D721Med (cell line): ENCODE data around the gene SLC35A3.

Experiments
- DNase-seq: peaks from one replicate; pipeline ENCODE4 v3.0.0; 2011; ENCODE audit warnings: low spot score; ENCODE audit not compliant: insufficient read length
- FAIRE-seq: peaks from 2 replicates; lab custom pipeline; 2011; peaks lifted over from hg19 to GRCh38; lab: Jason Lieb, UNC
- TF ChIP-seq, protein P1 (sequence below): IDR thresholded peaks from 2 replicates; pipeline ENCODE4 v1.5.1; 2012; ENCODE audit warnings: mild to moderate bottlenecking, control low read depth; ENCODE audit not compliant: insufficient read depth; ENCODE audit errors: missing control alignments

SLC35A3 gene

DNA sequence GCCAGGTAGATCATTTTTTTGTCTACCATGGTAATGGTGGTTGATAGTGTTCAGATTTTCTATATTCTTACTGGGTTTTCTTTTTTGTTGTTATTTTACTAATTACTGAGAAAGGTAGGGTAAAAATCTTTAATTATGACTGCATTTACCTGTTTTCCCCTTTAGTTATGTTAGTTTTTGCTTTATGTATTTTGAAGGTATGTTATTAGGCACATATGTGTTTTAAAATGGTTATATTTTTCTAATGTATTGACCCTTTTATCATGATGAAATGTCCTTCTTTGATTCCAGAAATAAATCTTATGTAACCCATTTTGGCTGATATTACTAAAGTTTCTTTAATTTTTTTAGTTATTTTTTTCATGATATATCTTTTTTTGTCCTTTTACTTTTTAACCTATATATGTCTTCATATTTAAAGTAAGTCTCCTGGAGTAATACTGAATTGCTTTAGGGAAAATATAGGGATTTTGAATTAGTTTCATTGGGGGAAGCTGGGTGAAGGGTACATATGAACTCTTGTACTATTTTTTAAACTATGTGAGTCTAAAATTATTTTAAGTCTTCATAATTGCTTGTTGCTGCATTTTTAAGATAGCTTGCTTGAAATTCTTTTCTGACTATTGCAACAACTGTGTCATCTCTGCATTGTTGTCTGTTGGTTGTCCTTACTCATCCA, 22.4 kb downstream of the SLC35A3 start:
- TF ChIP-seq, protein P1, sequence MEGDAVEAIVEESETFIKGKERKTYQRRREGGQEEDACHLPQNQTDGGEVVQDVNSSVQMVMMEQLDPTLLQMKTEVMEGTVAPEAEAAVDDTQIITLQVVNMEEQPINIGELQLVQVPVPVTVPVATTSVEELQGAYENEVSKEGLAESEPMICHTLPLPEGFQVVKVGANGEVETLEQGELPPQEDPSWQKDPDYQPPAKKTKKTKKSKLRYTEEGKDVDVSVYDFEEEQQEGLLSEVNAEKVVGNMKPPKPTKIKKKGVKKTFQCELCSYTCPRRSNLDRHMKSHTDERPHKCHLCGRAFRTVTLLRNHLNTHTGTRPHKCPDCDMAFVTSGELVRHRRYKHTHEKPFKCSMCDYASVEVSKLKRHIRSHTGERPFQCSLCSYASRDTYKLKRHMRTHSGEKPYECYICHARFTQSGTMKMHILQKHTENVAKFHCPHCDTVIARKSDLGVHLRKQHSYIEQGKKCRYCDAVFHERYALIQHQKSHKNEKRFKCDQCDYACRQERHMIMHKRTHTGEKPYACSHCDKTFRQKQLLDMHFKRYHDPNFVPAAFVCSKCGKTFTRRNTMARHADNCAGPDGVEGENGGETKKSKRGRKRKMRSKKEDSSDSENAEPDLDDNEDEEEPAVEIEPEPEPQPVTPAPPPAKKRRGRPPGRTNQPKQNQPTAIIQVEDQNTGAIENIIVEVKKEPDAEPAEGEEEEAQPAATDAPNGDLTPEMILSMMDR, result no peak
- DNase-seq, result no peak
- FAIRE-seq, result no peak

DNA sequence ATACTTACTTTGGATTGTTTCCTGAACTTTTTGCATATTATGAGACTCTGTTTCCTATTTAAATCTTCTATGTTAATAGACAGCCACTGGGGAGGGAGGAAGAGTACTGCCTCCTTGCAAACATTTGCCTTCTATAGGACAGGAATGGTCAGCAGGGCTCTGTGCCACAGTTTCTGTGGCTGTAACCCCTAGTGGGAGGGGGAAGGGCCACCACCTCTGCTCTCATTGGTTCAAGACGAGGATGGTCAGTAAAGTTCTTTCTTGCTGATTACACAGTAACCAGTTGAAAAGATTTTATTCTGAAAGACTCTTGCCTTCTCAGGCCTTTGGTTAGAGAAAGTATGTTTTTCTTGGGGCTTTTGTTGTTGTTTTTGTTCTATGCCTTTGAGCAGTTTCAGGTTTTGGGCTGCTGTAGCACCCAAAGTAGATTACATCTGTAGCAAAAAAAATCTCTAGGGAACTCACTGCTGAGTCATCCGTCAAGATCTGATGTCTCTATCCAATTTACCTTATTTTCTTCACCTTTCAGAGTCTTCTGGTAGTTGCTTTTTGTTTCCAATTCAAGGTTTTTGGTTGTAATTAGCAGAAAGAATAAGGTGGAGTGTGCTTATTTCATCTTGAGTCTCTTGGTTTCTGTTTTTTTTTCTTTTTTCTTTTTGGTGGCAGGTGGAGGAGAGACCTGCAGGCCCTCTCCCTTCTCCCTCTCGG, 23.1 kb downstream of the SLC35A3 start:
- no peak for FAIRE-seq
- DNase-seq, result no peak

GRCh38 chr1:99993468-99993845, 23.7 kb downstream of the SLC35A3 start:
- no peak for FAIRE-seq
- TF ChIP-seq, protein P1, result no peak
- no peak for DNase-seq

More for the DNA sequence above, 23.1 kb downstream of the SLC35A3 start:
- TF ChIP-seq, protein P1, result no peak

DNA sequence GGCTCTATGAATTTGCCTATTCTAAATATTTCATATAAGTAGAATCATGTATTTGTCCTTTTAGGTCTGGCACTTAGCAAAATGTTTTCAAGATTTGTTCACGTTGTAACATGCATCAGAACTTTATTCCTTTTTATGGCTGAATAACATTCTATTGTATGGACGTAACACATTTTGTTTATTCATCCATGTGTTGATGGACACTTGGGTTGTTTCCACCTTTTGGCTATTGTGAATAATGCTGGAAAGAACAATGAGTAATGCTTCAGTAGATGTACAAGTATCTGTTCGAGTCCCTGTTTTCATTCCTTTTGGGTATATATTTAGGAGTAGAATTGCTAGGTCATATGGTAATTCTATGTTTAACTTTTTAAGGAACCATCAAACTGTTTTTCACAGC, 24.7 kb downstream of the SLC35A3 start:
- no peak for FAIRE-seq

DNA sequence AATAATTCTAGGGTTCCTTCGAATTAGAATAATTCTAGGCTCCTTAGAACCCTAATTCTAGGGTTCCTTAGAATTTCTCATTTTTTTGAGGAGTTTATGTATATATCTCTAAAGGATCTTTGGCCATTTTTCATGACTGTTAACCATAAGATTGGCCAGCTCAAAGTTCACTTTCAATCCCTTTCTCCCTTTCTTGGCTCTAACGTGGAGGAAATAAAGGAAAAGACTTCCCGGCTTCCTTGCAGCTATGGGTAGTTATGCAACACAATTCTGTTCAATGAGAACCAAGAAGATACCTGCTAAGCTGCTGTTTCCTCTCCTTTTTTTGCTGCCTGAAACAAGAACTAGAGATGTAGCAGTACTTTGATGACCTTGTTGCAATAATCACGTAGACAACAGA, 27.2 kb downstream of the SLC35A3 start:
- DNase-seq, result no peak
- FAIRE-seq, result no peak
- TF ChIP-seq, protein P1, result no peak

More for the DNA sequence above, 24.7 kb downstream of the SLC35A3 start:
- no peak for DNase-seq
- TF ChIP-seq, protein P1, result no peak

DNA sequence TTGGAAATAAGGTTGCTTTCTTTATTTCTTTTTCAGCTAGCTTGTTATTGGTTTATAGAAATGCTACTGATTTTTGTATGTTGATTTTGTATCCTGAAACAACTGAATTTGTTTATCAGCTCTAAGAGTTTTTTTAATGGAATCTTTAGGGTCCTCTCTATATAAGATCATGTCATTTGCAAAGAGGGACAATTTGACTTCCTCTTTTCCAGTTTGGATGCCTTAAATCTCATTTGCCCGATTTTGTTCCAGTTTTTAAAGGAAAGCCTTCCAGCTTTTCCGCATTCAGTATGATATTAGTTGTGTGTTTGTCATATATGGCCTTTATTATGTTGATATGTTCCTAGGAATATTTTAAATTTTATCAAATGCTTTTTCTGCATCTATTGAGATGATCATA, 31.7 kb downstream of the SLC35A3 start:
- DNase-seq (no peak), FAIRE-seq (no peak)
- TF ChIP-seq, protein P1, result no peak

DNA sequence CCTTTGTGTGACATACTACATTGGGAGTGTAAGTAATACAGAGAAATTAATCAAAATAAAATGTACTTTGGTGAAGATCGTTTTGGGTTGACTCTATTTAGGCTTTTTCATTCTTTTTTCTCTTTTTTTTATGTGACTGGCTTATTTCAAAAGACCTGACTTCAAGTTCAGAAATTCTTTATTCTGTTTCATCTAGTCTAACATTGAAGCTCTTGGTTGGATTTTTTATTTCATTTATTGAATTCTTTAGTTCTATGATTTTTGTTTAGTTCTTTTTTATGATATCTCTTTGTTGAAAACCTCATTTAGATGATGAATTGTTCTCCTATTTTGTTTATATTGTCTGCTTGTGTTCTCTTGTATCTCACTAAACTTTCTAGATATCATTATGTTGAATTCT, 35.6 kb downstream of the SLC35A3 start:
- no peak for DNase-seq
- TF ChIP-seq, protein P1, result no peak
- peak; percentile 32 for FAIRE-seq
